GM18951 (cell line): ENCODE data around the gene SGIP1.

Experiments
- POLR2A ChIP-seq: IDR thresholded peaks from 4 replicates; pipeline ENCODE4 v1.6.1; 2011; ENCODE audit warnings: mild to moderate bottlenecking; ENCODE audit not compliant: insufficient read length, insufficient read depth; ENCODE audit errors: extremely low read depth
- in situ Hi-C: fragments of 300-500 bp; cut with MboI; formaldehyde crosslinking; loops from one replicate; pipeline ENCODE4 v1.12.0; 2022; ENCODE audit warnings: low sequenced_read_pairs, mixed read lengths, inconsistent platforms; ENCODE audit not compliant: unreplicated experiment

The SGIP1 gene

GRCh38 chr1:66527686-66528085 is 6.3 kb upstream of the SGIP1 start:
- TF ChIP-seq POLR2A, result no peak

GRCh38 chr1:66528580-66528979 is 5.4 kb upstream of the SGIP1 start:
- TF ChIP-seq POLR2A, result no peak
- in situ Hi-C loops, result no loop called here

More at GRCh38 chr1:66527686-66528085, 6.3 kb upstream of the SGIP1 start:
- in situ Hi-C loops, result no loop called here

GRCh38 chr1:66532214-66532613 is 1.7 kb upstream of the SGIP1 start:
- in situ Hi-C loops, result no loop called here
- no peak for TF ChIP-seq POLR2A

- in situ Hi-C loops, result no loop called here
- TF ChIP-seq POLR2A, result no peak
These were observed 862 bp upstream of the SGIP1 start for GRCh38 chr1:66532798-66533783.

- in situ Hi-C loops, result no loop called here
- no peak for TF ChIP-seq POLR2A
These were observed 1.1 kb downstream of the SGIP1 start for GRCh38 chr1:66535061-66535460.

GRCh38 chr1:66535853-66536252 is 1.9 kb downstream of the SGIP1 start:
- TF ChIP-seq POLR2A, result no peak
- in situ Hi-C loops, result no loop called here

- in situ Hi-C loops, result no loop called here
- TF ChIP-seq POLR2A, result no peak
These were observed 3.8 kb downstream of the SGIP1 start for GRCh38 chr1:66537718-66538117.

GRCh38 chr1:66539491-66539890 is 5.5 kb downstream of the SGIP1 start:
- TF ChIP-seq POLR2A, result no peak
- in situ Hi-C loops, result no loop called here

- no peak for TF ChIP-seq POLR2A
- in situ Hi-C loops, result no loop called here
These were observed 6.6 kb downstream of the SGIP1 start for GRCh38 chr1:66540434-66541032.

- in situ Hi-C loops, result no loop called here
- no peak for TF ChIP-seq POLR2A
These were observed 8.4 kb downstream of the SGIP1 start for GRCh38 chr1:66542314-66542713.

GRCh38 chr1:66542811-66543767 is 9.1 kb downstream of the SGIP1 start:
- TF ChIP-seq POLR2A, result no peak
- in situ Hi-C loops, result no loop called here

- in situ Hi-C loops, result no loop called here
These were observed 12.3 kb downstream of the SGIP1 start for GRCh38 chr1:66546047-66546810.

More at GRCh38 chr1:66546047-66546810, 12.3 kb downstream of the SGIP1 start:
- no peak for TF ChIP-seq POLR2A
